HL-60/S4 (cell line): ENCODE data around the gene FAM151B.
"Not testable (repeated sequence)": the region's sequence is repeated elsewhere in the genome, so short reads cannot be mapped to it uniquely, and the experiment has no call there.

Experiments
- in situ Hi-C: fragments of 300-500 bp; cut with MboI; formaldehyde crosslinking; loops from 2 replicates; pipeline ENCODE4 v1.14.3; 2022; ENCODE audit warnings: low sequenced_read_pairs

FAM151B gene

GRCh38 chr5:80502800-80503199, 14.9 kb downstream of the FAM151B start:
- in situ Hi-C loops = no loop called here

DNA sequence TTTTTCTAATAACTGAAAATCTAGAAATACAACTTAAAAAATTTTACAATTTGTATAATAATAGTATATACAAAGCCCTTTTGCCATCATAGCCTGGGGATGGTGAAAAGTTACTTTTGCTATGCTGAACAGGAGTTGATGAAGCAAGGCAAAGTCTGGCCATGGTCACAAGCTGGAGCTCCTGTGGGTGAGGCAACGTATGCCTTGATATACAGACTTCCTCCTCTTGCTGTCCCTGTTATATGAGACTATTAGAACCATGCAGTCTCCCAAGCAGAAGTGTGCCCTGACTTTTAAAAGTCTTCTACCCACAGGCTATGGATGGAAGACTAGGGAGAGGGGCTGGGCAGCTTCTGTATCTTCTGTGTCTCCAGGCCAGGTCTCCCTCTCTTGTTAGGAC, 15.7 kb downstream of the FAM151B start:
- in situ Hi-C loops = no loop called here

- in situ Hi-C loops = no loop called here
These were observed 16.9 kb downstream of the FAM151B start for GRCh38 chr5:80504833-80505232.

DNA sequence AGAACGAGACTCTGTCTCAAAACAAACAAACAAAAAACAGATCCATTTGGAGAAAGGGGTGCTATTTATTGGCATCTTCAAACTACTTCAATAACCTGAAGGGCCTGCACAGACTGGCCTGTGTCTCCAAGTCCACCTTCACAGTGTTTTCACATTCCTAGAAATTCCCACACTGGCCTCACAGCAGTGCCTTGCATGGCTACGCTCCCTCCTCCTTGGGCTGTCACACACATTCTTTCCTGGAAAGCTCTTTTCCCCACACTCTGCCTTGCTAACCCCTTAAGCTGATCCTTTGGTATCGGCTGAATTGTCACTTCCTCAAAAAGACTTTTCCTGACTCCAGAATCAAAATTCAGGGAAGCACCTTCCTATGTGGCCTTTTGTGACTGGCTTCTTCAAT, 19.8 kb downstream of the FAM151B start:
- in situ Hi-C loops = no loop called here

DNA sequence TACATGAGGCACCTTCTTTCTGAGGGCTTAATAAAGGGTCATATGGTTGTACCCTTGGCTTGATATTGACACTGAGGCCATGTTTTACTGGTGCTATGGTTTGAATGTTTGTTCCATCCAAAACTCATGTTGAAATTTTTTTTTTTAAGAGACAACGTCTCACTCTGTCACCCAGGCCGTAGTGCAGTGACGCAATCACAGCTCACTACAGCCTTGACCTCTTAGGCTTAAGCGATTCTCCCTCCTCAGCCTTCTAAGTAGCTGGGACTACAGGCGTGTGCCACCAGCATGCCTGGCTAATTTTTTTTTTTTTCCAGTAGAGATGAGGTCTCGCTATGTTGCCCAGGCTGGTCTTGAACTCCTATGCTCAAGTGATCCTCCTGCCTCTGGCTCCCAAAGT, 20.9 kb downstream of the FAM151B start:
- in situ Hi-C loops = no loop called here

GRCh38 chr5:80509362-80509761, 21.5 kb downstream of the FAM151B start:
- in situ Hi-C loops = no loop called here

- in situ Hi-C loops = no loop called here
These were observed 28.9 kb downstream of the FAM151B start for GRCh38 chr5:80516826-80517225.

DNA sequence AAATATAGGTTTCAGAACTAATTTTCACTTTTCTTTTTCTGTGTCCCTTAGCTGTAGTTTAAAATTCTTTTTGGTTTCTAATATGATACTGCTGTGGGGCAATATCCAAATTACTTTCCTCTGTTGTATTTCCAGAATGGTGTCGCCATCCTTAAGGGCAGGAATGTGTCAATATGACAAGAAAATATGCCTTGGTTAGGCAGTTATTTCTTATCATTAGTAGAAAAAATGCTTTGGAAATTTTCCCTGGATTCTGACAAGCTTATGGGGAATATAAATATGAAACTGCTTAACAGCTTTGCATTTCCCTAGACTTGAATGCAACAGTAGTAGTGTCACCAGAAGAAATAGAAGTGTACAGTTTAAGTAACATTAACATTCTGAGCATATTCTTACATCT, 52.8 kb downstream of the FAM151B start:
- in situ Hi-C loops = no loop called here

DNA sequence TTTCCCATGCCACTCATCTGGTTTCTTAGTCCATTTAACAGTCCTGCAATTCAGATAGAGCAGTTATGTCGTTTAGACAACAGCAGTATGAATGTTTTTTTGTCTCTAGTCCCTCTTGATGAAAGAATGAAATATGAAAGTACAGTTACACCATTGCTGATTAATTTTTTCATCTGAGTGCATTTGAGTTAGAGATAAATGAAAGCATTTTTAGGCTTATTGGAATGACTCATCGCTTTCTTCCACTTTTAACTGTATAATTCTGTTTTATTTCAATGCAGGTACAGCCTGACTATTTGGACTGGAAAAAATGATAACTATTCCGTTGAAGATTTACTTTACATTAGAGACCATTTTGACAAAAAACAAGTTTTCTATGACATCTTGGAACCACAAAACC, 53.5 kb downstream of the FAM151B start:
- in situ Hi-C loops = no loop called here

- in situ Hi-C loops = no loop called here
These were observed 66.7 kb downstream of the FAM151B start for GRCh38 chr5:80554646-80555045.

- in situ Hi-C loops = no loop called here
These were observed 67.2 kb downstream of the FAM151B start for GRCh38 chr5:80555099-80555498.

- in situ Hi-C loops = no loop called here
These were observed 71.3 kb downstream of the FAM151B start for GRCh38 chr5:80559244-80559643.

DNA sequence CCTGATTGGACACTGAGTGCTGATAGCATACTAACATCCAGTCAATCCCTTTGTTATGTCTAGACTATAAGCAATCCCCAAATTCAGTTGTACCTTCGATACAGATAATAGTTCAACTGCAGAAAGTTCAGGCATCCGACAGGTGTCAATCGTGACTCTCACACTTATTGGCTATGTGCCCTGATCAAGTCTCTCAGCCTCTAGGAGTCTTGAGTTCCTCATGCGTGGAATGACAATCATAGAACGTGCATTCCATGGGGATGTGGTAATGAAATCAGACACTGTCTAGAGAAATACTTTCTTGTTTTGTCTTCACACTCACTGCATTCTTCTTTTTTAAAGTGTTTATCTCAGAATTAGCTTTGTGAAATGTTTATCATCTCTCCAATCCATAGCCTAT, 77.4 kb downstream of the FAM151B start:
- in situ Hi-C loops = no loop called here

DNA sequence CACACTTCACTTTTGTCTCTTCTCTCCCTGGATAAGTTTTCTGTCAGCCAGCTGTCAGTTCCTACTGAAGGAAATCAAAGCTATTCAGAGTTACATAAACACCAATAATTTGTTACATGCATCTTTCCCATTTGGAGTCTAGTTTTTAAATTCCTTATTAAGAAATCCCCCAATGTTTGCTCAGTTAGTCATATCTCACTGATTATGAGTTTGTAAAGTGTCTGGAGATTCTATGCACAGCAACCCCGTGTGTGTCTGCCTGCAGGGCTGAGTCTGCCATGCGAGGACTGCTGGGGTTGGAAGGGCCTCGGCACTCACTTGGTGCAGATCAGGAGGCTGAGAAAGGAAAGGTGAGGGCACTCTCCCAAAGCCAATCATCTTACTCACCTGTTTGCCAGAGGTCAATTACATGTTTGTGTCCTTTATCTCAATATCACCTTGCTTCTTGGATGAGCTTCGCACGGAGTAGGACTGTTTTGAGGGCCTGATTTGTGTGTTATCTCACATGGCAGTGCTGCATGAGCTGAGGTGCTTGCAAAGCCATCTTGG, 78.9 kb downstream of the FAM151B start:
- in situ Hi-C loops = no loop called here

DNA sequence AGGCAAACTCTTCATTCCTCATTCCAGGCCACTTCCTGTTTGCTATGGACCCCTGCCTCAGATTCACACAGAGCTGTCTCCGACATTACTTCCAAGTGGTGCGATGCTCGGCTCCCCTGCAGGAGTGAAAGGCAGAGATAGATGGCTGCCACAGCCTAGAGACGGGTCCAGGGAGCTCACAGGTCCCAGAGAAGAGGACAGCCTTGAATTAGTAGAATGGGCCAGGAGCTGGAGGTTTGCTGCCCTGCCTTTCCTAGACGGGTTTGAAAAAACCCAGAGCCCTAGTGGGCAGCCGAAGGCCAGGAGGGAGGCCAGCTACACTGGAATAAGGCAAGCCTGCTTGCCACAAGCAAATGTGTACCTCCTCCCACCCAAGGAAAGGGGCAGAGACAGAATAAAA, 80.4 kb downstream of the FAM151B start:
- in situ Hi-C loops = no loop called here

- in situ Hi-C loops = no loop called here
These were observed 81.4 kb downstream of the FAM151B start for GRCh38 chr5:80569086-80569960.

GRCh38 chr5:80569961-80570786, 82.3 kb downstream of the FAM151B start, which contains the start of gene ANKRD34B:
Gene ANKRD34B (minus strand): TSS chr5:80570280. CDS start chr5:80560019, 10,261 bp downstream.
- in situ Hi-C loops = no loop called here

DNA sequence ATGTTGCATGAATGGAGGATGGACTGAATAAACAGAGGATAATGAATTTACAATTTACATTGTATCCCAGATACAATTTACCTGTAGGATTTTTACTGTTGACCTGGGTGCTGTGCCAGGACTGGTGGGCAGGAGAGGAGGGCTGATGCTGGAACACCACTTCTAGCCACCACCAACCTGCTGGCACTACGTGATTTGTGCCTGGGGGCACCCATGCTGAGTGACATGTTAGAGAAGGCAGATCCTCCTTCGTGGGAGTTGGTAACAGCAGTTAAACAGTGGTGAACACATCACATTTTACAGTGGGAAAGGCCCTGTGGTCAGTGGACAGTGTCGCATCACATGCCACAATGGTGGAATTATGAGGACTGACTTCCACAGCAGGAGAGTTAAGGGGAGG, 85.2 kb downstream of the FAM151B start:
- in situ Hi-C loops = no loop called here

GRCh38 chr5:80576383-80576782, 88.5 kb downstream of the FAM151B start:
- in situ Hi-C loops = no loop called here

GRCh38 chr5:80577707-80578106, 89.8 kb downstream of the FAM151B start:
- in situ Hi-C loops = no loop called here

GRCh38 chr5:80579050-80579449, 91.2 kb downstream of the FAM151B start:
- in situ Hi-C loops = no loop called here

DNA sequence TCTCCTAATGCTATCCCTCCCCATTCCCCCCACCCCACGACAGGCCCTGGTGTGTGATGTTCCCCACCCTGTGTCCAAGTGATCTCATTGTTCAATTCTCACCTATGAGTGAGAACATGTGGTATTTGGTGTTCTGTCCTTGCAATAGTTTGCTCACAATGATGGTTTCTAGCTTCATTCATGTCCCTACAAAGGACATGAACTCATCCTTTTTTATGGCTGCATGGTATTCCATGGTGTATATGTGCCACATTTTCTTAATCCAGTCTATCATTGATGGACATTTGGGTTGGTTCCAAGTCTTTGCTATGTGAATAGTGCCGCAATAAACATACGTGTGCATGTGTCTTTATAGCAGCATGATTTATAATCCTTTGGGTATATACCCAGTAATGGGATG, 92.4 kb downstream of the FAM151B start:
- in situ Hi-C loops = not testable (repeated sequence)
